Keratinocyte (primary cell): Measurements from ENCODE around the gene PXDN.

ENCODE experiments used
- CTCF ChIP-seq, 3 experiments: IDR thresholded peaks in 1 of 3; conservative IDR thresholded peaks in 1 of 3; optimal IDR thresholded peaks in 1 of 3; 2 replicates in 2 of 3; 3 replicates in 1 of 3; pipeline versions ENCODE3 to v1.5.1; 2011; ENCODE audit warnings: low read length in 3 of 3, mild to moderate bottlenecking in 3 of 3, moderate library complexity in 2 of 3, control low read depth in 1 of 3, inconsistent platforms in 1 of 3; ENCODE audit not compliant: insufficient read depth in 2 of 3; ENCODE audit errors: extremely low read depth in 1 of 3
- EZH2 ChIP-seq: IDR thresholded peaks from one replicate; pipeline ENCODE4 v1.6.1; 2012; ENCODE audit warnings: inconsistent platforms, mild to moderate bottlenecking, low read length, moderate library complexity

GRCh38 chr2:1708476-1709334, 35.6 kb downstream of the PXDN start:
- TF ChIP-seq EZH2 (no peak), CTCF (optimal IDR thresholded peaks at IDR 0.05 in 1 of 3, IDR thresholded peaks at IDR 0.05 in 1 of 3, conservative IDR thresholded peaks at IDR 0.05 in 1 of 3; ENCODE audit: extremely low read depth in 1 of 3, insufficient read depth in 2 of 3, low read length in 3 of 3) (no peak)
